ENCODE results near the gene SLC12A8. TPM values are rescaled to one million over a fixed set of nuclear protein-coding genes. Genes with fewer than 3 reads are reported as not detected.

SLC12A8 gene
- total and polyA plus RNA-seq, 10 of the 15 experiments (the other 5 are each of a cell fraction or from before 2014, with no cell fraction given) = 2.5 to 71.6 (median 50.1) TPM

- TF ChIP-seq, protein P1, sequence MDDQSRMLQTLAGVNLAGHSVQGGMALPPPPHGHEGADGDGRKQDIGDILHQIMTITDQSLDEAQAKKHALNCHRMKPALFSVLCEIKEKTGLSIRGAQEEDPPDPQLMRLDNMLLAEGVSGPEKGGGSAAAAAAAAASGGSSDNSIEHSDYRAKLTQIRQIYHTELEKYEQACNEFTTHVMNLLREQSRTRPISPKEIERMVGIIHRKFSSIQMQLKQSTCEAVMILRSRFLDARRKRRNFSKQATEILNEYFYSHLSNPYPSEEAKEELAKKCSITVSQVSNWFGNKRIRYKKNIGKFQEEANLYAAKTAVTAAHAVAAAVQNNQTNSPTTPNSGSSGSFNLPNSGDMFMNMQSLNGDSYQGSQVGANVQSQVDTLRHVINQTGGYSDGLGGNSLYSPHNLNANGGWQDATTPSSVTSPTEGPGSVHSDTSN (IDR thresholded peaks at IDR 0.05; ENCODE audit: insufficient replicate concordance, low read depth, low read length) = no peak
- no peak for TF ChIP-seq CBX3 (IDR thresholded peaks at IDR 0.05; ENCODE audit: borderline replicate concordance, low read depth)
- TF ChIP-seq SP1 (IDR thresholded peaks at IDR 0.05; ENCODE audit: low read depth, low read length) = peak; percentile 39
- TF ChIP-seq, protein P2, sequence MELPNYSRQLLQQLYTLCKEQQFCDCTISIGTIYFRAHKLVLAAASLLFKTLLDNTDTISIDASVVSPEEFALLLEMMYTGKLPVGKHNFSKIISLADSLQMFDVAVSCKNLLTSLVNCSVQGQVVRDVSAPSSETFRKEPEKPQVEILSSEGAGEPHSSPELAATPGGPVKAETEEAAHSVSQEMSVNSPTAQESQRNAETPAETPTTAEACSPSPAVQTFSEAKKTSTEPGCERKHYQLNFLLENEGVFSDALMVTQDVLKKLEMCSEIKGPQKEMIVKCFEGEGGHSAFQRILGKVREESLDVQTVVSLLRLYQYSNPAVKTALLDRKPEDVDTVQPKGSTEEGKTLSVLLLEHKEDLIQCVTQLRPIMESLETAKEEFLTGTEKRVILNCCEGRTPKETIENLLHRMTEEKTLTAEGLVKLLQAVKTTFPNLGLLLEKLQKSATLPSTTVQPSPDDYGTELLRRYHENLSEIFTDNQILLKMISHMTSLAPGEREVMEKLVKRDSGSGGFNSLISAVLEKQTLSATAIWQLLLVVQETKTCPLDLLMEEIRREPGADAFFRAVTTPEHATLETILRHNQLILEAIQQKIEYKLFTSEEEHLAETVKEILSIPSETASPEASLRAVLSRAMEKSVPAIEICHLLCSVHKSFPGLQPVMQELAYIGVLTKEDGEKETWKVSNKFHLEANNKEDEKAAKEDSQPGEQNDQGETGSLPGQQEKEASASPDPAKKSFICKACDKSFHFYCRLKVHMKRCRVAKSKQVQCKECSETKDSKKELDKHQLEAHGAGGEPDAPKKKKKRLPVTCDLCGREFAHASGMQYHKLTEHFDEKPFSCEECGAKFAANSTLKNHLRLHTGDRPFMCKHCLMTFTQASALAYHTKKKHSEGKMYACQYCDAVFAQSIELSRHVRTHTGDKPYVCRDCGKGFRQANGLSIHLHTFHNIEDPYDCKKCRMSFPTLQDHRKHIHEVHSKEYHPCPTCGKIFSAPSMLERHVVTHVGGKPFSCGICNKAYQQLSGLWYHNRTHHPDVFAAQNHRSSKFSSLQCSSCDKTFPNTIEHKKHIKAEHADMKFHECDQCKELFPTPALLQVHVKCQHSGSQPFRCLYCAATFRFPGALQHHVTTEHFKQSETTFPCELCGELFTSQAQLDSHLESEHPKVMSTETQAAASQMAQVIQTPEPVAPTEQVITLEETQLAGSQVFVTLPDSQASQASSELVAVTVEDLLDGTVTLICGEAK (IDR thresholded peaks at IDR 0.05; ENCODE audit: borderline replicate concordance) = no peak
- TF ChIP-seq TARDBP (IDR thresholded peaks at IDR 0.05; ENCODE audit: borderline replicate concordance) = peak; percentile 75
- peak; percentile 49; the same call in 1 of the 2 replicates for TF ChIP-seq ZNF24 (IDR thresholded peaks at IDR 0.05)
- TF ChIP-seq GATAD2B (conservative IDR thresholded peaks at IDR 0.05; ENCODE audit: low read depth) = peak; percentile 98; the same call in 1 of the 2 replicates
- no peak for TF ChIP-seq NBN (IDR thresholded peaks at IDR 0.05)
These were observed 70.7 kb downstream of the SLC12A8 start (continued) for GRCh38 chr3:125141596-125142419.
